GM10248 (cell line): ENCODE data around the gene EPB41L4B.

Source experiments
- CTCF ChIA-PET: fragments of 300-600 bp; sonication (Branson Sonifier 250); formaldehyde crosslinking; extraction: SDS; loops from one replicate; lab custom pipeline; 2021; ENCODE audit warnings: antibody characterized with exemption; lab: Yijun Ruan, JAX
- POLR2A ChIA-PET: fragments of 350-650 bp; sonication (Branson Sonifier 250); formaldehyde crosslinking; extraction: SDS; loops from one replicate; lab custom pipeline; 2020; ENCODE audit warnings: antibody characterized with exemption; lab: Yijun Ruan, JAX
- DNase-seq: peaks from one replicate; pipeline ENCODE4 v3.0.0; 2012; ENCODE audit errors: extremely low spot score
- TF ChIP-seq, protein P1 (sequence below): IDR thresholded peaks from 2 replicates; pipeline ENCODE4 v1.5.1; 2012; ENCODE audit warnings: mild to moderate bottlenecking, low read depth; ENCODE audit errors: extremely low read depth, missing control alignments, control extremely low read depth

EPB41L4B gene

GRCh38 chr9:109244179-109245132 is 76.4 kb downstream of the EPB41L4B start:
- TF ChIP-seq, protein P1, sequence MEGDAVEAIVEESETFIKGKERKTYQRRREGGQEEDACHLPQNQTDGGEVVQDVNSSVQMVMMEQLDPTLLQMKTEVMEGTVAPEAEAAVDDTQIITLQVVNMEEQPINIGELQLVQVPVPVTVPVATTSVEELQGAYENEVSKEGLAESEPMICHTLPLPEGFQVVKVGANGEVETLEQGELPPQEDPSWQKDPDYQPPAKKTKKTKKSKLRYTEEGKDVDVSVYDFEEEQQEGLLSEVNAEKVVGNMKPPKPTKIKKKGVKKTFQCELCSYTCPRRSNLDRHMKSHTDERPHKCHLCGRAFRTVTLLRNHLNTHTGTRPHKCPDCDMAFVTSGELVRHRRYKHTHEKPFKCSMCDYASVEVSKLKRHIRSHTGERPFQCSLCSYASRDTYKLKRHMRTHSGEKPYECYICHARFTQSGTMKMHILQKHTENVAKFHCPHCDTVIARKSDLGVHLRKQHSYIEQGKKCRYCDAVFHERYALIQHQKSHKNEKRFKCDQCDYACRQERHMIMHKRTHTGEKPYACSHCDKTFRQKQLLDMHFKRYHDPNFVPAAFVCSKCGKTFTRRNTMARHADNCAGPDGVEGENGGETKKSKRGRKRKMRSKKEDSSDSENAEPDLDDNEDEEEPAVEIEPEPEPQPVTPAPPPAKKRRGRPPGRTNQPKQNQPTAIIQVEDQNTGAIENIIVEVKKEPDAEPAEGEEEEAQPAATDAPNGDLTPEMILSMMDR, result peak; percentile 95
- CTCF ChIA-PET, result interaction anchor here (0.7 to 2.1 kb wide), 11 partner anchors 14 to 225 kb away, joined by 3 to 12 read pairs (median 3); no protein-coding TSS in a partner anchor
- peak; percentile 71 for DNase-seq
- POLR2A ChIA-PET, result no interaction called here

GRCh38 chr9:109242741-109243140 is 78.1 kb downstream of the EPB41L4B start:
- ChIA-PET CTCF (interaction anchor here (0.7 to 1.5 kb wide), 5 partner anchors 9 to 227 kb away, joined by 3 to 5 read pairs (median 4); no protein-coding TSS in a partner anchor), POLR2A (no interaction called here)
- no peak for DNase-seq

DNA sequence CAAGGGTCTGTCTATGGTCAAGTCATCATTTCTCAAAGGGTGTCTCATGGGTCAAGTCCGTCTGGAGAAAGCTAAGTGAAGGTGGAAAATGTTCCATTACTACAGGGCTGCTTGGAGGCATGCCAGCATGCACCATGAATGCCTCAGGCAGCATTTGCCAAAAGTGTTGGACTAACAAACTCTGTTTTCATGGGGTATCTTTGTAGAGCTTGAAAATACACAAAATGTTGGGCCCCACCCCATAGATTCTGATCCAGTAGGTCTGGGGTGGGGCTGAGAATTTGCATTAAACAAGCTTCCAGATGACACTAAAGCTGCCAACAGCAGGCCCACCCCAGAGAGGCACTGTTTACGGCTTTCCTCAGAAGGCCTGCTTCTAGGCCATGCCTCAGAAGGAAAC is 78.8 kb downstream of the EPB41L4B start:
- ChIA-PET POLR2A (no interaction called here), CTCF (interaction anchor here (1.1 kb wide), 2 partner anchors 10 to 12 kb away, joined by 3 to 5 read pairs; no protein-coding TSS in a partner anchor)
- TF ChIP-seq, protein P1, result no peak
- DNase-seq, result no peak

More at GRCh38 chr9:109242741-109243140, 78.1 kb downstream of the EPB41L4B start:
- TF ChIP-seq, protein P1, result no peak

- ChIA-PET CTCF (interaction anchor here (1.1 kb wide), 2 partner anchors 9 to 12 kb away, joined by 3 to 5 read pairs; no protein-coding TSS in a partner anchor), POLR2A (no interaction called here)
- no peak for DNase-seq
- TF ChIP-seq, protein P1, result no peak
These were observed 79.7 kb downstream of the EPB41L4B start for GRCh38 chr9:109241207-109241606.

DNA sequence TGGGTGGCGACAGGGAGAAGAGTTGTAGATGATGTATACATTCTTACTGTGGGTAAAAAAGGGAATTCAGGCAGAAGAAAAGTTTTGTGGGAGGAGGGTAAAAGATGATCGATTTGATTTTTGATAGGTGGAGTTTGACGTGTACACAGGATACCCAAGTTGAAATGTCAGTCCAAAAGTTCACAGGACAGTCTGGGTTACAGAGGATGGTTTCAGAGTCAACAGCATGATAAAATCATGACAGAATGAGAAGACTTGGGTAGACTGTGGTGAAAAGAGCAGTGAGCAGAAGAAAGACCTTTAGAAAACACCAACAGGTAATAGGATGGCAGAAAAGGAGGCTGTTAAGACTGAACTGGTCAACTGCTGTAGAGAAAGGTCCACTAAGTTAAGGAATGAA is 81.6 kb downstream of the EPB41L4B start:
- TF ChIP-seq, protein P1, result no peak
- ChIA-PET CTCF (no interaction called here), POLR2A (no interaction called here)
- DNase-seq, result no peak

- CTCF ChIA-PET, result no interaction called here
- POLR2A ChIA-PET, result no interaction called here
- DNase-seq, result no peak
- TF ChIP-seq, protein P1, result no peak
These were observed 82.2 kb downstream of the EPB41L4B start for GRCh38 chr9:109238655-109239054.
